NCI-H226 (cell line): ENCODE measurements around the gene TMEFF2.

Source experiments
- DNase-seq: peaks from one replicate; pipeline ENCODE4 v3.0.0-alpha.2; 2015

Gene TMEFF2, protein sequence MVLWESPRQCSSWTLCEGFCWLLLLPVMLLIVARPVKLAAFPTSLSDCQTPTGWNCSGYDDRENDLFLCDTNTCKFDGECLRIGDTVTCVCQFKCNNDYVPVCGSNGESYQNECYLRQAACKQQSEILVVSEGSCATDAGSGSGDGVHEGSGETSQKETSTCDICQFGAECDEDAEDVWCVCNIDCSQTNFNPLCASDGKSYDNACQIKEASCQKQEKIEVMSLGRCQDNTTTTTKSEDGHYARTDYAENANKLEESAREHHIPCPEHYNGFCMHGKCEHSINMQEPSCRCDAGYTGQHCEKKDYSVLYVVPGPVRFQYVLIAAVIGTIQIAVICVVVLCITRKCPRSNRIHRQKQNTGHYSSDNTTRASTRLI

DNA sequence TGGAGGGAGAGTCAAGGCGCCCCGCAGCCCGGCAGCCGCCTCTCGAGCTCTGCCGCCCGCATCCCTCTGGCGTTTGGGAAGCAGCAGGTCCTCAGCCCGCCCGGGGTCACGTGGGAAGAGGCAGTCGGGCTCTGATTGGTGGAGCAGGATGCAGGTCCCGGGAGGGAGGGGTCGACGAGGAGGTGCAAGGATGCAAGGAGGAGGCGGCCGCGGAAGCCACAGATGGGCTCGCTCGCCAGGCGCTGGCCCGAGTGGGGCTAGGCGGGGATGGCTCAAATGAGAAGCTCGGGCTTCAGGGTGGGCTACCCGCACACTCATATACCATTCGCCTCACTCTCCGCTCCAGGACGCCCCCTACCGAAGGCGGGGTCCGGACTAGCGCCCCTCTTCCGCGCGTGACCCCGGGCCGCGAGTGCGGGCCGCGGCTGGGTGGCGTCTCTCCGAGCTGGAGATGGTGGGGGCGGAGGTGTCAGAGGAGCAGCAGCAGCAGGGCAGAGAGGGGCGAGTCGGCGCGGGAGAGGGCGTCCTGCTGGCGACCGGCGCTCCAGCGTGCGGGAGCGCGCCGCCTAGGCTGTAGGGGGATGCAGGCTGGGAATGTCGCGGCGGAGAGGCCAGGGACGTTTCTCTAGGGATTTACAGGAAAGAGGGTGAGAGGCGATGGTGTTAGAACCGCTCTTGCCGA is at the start of gene TMEFF2:
Gene TMEFF2 (minus strand): TSS at position 68 of the 682 bp plus-strand sequence. CDS start 409 bp downstream, outside the sequence.
- peak; percentile 77 for DNase-seq

DNA sequence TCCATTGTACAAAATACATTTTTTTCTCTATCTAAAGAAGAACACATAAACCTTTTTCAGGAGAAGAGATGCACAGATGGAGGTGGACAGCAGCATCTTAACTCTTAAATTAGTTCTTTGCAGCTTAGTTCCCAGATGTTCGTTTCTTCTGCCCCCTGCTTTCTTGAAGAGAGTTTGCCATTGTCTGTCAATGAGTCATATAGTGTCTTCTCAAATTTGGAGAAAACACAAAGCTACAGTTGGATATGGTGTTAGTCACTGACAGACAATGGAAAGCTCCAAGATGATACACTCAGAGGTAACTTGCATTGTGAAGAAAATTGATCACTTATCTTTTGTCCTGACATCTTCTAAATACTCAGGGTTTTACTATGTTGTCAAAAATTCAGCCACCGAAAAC is 48.8 kb upstream of the TMEFF2 start:
- DNase-seq: no peak

- peak; percentile 5 for DNase-seq
Measured at GRCh38 chr2:192236136-192236535, 41.4 kb upstream of the TMEFF2 start.

DNA sequence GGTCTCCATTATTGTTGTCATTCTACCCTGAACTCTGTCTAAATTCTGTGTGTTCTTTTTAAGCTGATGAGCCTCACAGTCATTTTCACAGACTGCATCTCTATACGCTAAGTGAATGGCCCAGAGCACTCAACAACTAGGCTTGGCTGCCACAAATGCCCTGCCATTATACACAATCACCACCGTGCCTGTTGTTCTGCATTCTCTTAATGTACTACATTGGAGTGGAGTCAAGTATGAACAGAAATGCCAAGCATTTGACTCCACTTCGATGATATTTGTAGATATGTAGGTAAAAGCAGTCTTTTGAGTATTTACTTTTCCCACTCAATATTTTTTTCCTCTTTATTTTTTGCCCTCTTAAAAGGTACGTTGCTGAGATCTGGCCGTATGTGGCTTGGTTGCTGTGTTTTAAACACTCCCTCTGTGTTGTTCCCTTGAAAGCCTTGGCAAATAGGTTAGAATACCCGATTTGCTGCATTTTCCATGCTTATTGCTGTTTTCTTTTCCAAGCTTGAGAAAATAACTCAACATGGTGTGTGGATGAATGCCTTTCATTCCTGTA is 36.2 kb upstream of the TMEFF2 start:
- DNase-seq: no peak

DNA sequence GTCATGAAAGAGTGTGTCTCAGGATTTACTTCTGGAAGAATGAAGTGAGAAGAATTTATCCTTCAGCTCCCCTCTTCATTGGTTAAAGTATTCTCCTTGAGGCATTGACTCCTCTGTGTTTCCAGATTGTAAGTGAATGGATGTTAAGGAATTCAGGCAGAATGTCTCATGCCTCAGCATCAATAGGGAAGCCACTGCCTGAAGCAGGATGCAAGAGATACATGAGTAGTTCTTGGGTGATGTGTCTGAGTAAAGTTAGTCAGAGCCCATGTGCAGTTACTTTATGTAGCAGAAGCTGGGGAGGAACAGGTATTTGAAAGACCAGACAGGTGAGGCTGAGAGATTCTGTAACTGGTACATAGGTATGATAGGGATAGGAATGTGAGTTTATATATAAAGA is 34.0 kb upstream of the TMEFF2 start:
- peak; percentile 10 for DNase-seq

DNA sequence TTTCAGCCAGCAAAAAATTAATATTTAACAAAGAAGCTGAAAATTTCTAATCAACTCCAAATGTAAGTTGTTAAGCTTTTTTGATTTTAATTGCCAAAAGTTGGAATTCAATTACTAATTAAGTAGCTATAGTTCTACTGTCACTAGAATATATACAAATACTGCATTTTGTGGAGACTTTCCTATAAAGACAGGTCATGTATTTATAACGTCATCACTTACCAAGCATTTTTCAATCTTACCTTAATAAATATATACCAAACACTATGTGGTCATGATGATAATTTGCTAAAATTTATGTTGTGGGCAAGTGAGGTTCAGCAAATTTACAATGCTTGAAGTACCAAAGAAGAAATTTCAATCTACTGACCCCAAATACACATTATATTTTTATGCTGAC is 24.2 kb upstream of the TMEFF2 start:
- no peak for DNase-seq

- no peak for DNase-seq
Measured at GRCh38 chr2:192218377-192218776, 23.6 kb upstream of the TMEFF2 start.

DNA sequence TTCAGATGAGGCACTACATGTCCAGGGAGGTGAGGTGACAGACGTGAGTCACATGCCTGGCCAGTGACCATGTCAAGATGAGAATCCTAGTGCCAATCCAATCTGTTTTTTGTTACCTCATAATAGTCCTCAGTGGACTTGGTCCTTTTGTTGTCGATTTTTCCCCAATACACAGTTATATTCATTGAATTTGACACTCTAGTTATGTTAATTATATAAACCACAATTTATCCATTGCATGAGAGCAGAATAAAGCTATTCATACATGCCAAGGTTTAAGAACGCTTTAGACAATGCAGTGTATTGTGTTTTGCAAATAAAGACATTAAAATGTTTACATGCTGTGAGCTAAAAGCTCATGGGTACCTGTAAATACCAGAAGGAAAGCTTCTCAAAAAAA is 21.6 kb upstream of the TMEFF2 start:
- no peak for DNase-seq

- no peak for DNase-seq
Measured at GRCh38 chr2:192215096-192215877, 20.6 kb upstream of the TMEFF2 start.

DNA sequence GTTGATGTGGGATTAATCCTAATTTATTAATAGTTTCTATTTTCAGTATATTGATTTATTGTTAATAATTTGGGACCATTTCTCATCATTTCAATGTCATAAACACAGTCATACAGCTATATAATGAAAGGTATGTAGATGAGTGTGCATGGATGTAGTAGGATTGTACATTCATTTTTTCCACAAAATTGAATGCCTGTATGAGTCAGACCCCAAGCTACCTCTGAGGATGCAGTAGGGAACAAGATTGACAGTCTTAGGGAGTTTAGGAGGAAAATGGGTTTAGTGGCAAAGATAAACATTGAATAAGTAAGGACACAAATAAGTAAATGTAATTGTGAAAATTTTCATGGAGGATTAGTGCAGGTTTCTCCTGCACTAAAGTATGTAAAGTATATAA is 14.1 kb upstream of the TMEFF2 start:
- DNase-seq: peak; percentile 57

DNA sequence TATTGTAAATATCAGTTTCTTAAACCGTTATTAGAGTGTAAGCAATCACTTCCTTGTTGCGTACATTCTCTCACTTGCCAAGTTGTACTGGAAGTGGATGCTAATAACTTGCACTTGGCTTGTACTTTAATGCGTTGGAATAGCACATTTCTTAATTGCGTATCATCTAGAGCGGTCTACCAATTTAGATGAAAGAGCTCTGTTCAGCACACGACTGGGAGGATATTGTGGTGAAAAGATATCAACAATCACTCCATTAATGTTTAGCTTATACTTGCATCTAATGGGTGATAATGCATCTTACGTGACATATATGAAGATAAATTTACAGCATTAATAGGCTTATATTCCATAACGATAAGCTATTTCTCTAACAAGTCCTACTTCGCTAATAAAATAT is 11.7 kb upstream of the TMEFF2 start:
- no peak for DNase-seq

GRCh38 chr2:192203876-192204275 is 9.1 kb upstream of the TMEFF2 start:
- DNase-seq: no peak

- DNase-seq: no peak
Measured at GRCh38 chr2:192202373-192202772, 7.6 kb upstream of the TMEFF2 start.

DNA sequence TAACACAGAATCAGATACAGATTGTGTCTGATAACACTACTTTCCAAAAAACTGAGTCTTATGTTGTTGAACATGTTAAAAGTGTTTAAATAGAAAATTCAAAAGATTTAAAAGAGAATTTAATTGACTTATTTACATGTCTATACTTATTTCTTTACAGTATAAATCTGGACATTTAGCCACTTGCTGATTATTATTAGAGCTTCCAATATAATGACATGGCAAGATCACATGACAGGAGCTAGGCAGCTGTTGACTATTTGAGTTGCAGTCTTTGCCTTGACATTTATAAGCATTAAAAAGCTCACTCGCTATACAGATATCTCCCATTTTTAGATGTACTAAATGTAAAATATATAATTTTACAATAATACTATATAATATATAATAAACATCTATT is 6.4 kb upstream of the TMEFF2 start:
- DNase-seq: no peak

DNA sequence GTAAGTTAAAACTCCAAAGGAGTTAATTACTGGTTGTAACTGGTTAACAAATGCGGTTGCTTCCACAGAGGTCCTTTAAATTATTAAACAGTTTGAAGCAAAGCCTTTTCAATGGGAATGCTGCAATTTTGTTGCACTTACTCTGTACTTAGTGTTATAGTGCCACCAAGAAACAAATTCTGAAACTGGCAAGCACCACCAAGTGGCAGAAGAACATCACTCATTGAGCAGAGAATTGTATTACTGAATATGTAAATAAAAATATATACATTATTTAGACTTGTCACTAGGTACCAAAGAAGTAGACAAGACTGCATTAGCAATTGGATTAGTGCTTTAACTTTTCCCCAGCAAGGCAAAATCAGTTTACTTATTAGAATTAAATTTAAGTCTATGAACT is 2.6 kb upstream of the TMEFF2 start:
- no peak for DNase-seq

DNA sequence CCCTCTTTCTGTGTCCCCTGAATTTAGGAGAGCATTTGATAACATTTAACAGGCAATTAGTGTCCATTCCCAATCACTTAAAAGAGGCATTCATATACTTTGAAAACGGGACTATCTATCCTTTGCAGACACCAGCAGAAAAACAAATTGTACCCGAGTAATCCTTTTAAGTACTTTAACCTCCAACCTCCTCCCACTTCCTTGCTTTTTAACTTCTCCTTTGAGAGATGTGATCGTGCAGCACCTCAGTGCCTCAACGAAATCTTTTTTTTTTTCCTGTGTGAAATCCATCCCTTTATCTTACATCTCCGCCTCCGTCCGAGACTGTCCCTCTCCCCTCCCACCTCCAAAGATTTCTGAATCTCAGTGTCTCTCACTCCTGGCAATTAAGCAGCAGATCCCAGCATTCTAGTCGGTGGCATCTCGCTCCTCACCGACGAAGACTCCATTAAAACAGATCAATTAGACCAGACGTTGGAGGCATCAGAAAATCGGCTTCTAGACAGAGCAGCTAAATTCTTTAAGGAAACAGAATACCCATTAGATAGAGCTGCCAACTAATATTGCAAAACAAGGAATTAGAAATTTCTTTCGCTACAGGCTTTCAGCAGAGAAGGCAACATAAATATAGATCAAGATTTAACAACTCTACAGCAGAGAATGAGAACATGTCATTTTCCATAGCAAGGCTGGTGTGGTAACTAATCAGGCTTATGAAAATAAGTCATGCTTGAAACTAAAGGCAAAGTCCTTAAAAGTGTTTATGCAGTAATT is 1.9 kb upstream of the TMEFF2 start:
- DNase-seq: no peak

DNA sequence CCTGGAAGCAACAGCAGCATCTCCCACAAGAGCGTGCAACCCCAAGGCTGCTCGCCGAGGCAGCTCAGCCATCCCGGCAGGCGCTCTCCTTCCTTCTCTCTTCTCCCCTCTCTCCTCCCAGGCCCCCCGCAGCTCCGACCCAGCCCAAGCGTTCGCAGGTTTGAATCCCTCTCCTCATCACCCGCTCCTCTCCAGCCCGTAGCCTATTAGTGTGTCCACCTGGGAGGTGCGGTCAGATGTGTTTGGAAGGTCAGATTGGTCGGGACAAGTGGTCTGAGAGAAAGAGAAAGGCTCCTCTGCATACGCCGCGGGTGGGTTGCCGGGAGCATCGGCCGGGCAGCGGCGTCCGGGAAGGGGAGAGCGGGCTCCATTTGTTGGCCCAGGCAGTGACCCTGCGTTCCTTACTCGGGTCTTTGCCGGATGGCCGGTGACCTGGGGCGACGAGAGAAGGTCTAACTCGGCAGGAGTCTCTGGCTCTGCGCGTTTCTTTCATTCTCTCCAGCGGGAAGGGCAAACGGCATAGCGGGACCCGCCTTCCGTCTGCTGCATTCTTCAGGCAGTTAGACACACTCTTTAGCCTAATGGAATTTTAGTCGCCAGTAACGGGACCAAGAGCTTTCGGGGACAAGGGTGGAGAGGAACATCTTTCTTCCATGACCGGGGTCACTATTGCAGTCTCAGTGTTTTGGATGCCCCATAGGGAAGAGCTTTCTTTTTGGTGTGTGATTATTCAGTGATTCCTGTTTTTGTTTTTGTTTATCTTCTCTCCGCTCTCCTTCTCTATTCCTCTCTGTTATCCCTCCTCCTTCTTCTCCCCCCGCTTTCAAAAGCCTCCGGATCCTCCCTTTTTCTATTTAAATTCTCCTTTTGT is 1.1 kb upstream of the TMEFF2 start:
- DNase-seq: no peak

DNA sequence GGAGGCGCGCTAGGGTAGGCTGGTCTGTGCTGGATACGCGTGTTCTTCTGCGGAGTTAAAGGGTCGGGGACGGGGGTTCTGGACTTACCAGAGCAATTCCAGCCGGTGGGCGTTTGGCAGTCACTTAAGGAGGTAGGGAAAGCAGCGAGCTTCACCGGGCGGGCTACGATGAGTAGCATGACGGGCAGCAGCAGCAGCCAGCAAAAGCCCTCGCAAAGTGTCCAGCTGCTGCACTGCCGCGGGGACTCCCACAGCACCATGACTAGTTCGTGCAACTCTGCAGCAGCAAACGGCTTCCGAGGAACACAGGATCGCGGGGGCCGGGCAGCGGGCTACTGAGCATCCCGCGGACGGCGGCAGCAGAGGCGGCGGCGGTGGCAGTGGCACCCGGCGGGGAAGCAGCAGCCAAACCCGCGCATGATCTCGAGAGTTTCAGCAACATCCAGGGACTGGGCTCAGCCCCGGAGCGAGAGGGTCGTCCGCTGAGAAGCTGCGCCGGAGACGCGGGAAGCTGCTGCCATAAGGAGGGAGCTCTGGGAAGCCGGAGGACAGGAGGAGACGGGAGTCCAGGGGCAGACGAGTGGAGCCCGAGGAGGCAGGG is 368 bp downstream of the TMEFF2 start:
- no peak for DNase-seq

DNA sequence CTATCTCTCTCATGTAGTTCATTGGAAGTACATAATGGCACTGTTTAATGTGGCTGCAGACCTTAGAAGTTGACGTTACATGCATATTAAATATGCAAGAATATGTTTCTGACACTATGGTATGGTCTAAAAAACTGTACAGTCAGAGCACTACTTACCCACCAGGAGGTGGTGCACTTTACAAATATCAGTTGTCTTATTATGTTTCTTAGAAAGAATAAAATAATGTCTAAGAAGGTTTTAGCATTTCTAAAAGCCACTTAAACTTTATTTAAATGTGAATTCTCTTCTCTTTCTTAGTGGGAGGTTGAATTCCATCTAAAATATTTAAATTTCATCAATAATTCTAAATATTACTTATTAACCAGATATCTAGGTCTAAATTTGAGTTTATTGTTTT is 4.3 kb downstream of the TMEFF2 start:
- no peak for DNase-seq

- DNase-seq: no peak
Measured at GRCh38 chr2:192186806-192187205, 7.9 kb downstream of the TMEFF2 start.

DNA sequence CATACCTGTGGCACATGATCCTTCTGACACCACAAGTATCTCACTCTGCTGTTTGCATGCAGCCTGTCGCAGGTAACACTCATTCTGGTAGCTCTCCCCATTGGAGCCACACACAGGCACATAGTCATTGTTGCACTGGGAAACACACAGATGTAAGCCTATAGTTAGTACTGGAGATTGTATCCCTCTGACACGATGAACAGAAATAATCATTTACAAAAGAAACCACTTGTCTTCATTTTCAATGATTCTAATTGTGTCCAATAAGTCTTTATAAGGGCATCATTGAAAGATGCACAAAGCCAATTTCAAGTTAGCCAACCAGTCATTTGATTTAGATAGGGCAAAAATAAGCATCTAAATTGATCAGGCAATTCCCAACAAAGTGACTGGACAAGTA is 10.4 kb downstream of the TMEFF2 start:
- DNase-seq: no peak
